Measurements from ENCODE around the gene OR10H2.
"Not testable (repeated sequence)": the region's sequence is repeated elsewhere in the genome, so short reads cannot be mapped to it uniquely, and the experiment has no call there.

Gene OR10H2

DNA sequence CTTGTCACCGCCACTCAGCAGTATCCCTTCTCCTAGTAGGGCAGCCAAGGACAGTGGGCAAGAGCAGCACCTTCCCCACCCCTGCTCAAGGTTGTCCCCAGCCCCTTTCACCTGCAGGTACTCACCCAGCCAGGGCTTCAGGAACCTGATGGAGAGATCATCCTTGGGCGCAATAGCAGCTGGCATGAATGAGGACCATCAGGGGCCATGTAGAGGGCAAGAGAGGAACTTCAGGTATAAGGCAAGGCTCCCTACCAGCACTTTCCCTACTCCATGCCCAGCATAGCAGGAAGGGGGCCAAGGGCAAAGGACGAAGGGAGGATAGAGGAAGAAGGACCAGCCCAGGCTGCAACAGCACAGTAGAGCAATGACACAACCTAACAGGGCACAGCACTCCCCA lies 46.3 kb downstream of the OR10H2 start:
- DNase-seq, result not testable (repeated sequence)

DNA sequence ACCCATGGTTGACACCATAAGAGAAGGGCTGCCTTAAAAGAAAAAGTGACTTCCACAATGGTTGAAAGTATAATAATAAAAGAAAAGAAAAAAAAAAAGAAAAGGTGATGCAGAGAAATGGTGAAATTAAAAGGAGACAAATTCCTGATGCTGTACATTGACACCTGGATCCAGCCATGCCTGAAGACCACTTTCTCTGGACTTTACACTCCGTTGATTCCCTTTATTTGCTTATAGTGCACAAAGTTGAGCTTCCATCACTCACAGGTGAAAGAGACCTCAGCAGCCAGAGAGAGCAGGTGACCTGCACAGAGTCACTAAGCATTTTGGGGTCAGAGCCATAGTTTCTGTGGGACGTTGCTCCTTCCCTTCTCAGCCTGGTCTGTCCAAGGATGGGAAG lies 47.4 kb downstream of the OR10H2 start:
- DNase-seq, result no peak

DNA sequence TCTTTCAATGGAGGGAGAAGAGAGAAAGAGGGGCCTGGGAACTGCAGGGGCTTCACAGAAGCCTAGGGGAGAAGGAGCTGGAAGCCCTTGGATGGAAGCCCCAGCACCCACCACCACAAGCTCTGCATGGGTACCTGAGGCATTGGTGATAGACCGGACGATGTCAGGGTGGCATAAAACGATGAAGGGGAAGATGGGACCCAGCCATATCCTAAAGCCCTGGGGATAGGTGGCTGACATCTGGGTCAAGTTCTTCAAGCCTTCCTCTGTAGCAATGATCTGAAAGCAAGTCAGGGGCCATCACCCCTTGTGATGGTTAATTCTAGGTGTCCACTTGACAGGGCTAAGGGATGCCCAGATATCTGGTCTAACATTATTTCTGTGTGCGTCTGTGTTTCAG lies 48.4 kb downstream of the OR10H2 start:
- DNase-seq, result no peak

DNA sequence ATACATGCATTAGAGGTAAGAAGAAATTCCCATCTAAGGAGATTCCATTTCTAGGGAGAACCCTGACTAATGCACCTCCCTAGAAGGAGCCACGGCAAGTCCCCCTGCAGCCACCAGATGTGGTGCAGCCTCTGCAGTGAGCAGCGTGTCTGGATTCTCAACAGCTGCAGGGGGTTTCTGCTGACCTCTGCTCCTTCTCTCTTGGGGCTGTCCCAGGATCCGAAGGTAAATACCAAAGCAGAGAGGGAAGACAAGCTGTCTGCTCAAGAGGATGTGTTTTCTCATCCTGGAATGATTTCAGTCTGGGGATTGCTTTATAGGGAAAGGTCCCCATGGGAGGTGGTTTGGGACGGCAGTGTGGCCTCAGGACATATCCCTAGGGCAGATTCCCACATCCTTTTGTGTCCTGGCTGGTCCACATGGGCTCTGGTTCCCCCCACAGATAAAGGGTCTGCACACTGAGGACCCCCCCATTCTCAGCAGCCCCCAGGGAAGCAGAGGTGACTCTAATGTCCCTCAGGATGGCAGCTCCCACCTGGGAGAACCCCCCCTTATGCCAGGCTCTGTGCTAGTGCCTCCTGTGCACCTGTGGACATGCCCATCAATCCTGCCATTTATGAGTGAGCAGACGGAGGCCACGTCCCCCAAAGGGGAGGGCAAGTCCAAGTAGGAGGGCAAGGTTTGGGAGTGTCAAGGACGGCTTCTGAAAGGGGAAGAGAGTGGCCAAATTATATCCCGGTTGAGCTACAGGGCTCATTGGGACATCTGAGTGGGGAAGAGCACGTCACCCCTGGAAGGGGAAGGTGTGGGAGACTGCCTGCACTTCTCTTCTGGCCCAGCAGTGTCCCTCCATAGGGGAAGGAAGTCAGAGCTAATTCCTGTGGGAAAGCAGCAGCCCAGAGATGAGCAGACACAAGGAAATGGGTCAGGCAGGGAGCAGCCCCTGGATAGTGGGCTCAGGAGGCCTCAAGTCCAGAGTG lies 49.5 kb downstream of the OR10H2 start:
- no peak for DNase-seq

Data from NCI-H1092 treated with DMSO at 0.1 percent for 48 hours (cell line).